Activated CD4-positive, alpha-beta T cell treated with anti-CD3 and anti-CD28 coated beads, Interleukin-2, amount 10 ng/mL, durations not matched to agents 7 days and 5 days (primary cell): ENCODE measurements around the gene POLDIP3. TPM values are rescaled to one million over a fixed set of nuclear protein-coding genes. Genes with fewer than 3 reads are reported as not detected.

Experiments
- CTCF ChIA-PET: fragments of 350-600 bp; sonication (Branson Sonifier 250); formaldehyde crosslinking; loops from one replicate; lab custom pipeline; 2021; ENCODE audit warnings: antibody characterized with exemption; lab: Charles Lee
- POLR2A ChIA-PET: fragments of 350-600 bp; sonication (Branson Sonifier 250); formaldehyde crosslinking; loops from one replicate; lab custom pipeline; 2021; ENCODE audit warnings: antibody characterized with exemption; lab: Charles Lee
- DNase-seq: peaks from one replicate; pipeline ENCODE4 v3.0.0-alpha.2; 2020
- H3K27ac Mint-ChIP-seq: one replicate; pipeline ENCODE4 v1.8.0; 2021; ENCODE audit warnings: mild to moderate bottlenecking, moderate library complexity, mixed read lengths
- H3K27me3 Mint-ChIP-seq: one replicate; pipeline ENCODE4 v1.8.0; 2021; ENCODE audit warnings: mixed read lengths
- H3K36me3 Mint-ChIP-seq: one replicate; pipeline ENCODE4 v1.8.0; 2021; ENCODE audit warnings: low read depth, mixed read lengths
- H3K4me1 Mint-ChIP-seq: one replicate; pipeline ENCODE4 v1.8.0; 2021; ENCODE audit warnings: mixed read lengths
- H3K4me3 Mint-ChIP-seq: one replicate; pipeline ENCODE4 v1.8.0; 2021; ENCODE audit warnings: mild to moderate bottlenecking, moderate library complexity, mixed read lengths
- H3K9me3 Mint-ChIP-seq: one replicate; pipeline ENCODE4 v1.8.0; 2021; ENCODE audit warnings: mixed read lengths
- total RNA-seq, 2 experiments: library from RNA; stranded (reverse); gene quantifications; one replicate each; pipeline ENCODE4 v1.2.3, GENCODE V29; 2021

POLDIP3 gene
- total RNA-seq, 2 experiments from 2014 or later: 83.4 to 97.7 TPM

GRCh38 chr22:42635531-42635930, 20.8 kb upstream of the POLDIP3 start:
- ChIA-PET POLR2A (no interaction called here), CTCF (interaction anchor here (0.6 kb wide), 1 partner anchor 339 kb away, joined by 7 read pairs; no protein-coding TSS in a partner anchor)
- H3K27ac Mint-ChIP-seq: no peak overlapping the region
- no peaks in the 10 kb centered on the region for H3K9me3 Mint-ChIP-seq
- no peak for DNase-seq
- H3K27me3 Mint-ChIP-seq: no peaks in the 10 kb centered on the region
- H3K36me3 Mint-ChIP-seq: peaks cover 8% of the 10 kb centered on the region
- no peak overlapping the region for H3K4me3 Mint-ChIP-seq
- peaks cover 6% of the 10 kb centered on the region for H3K4me1 Mint-ChIP-seq

GRCh38 chr22:42633013-42633412, 18.3 kb upstream of the POLDIP3 start:
- Mint-ChIP-seq H3K9me3 (no peaks in the 10 kb centered on the region), H3K27me3 (no peaks in the 10 kb centered on the region), H3K4me3 (no peak overlapping the region), H3K36me3 (peaks cover 11% of the 10 kb centered on the region), H3K4me1 (no peaks in the 10 kb centered on the region), H3K27ac (peak overlapping the region; percentile 41)
- CTCF ChIA-PET: interaction anchor here (2.4 kb wide), 1 partner anchor 10 kb away, joined by 7 read pairs; no protein-coding TSS in a partner anchor
- POLR2A ChIA-PET: no interaction called here
- DNase-seq: no peak

- Mint-ChIP-seq H3K36me3 (peaks cover 9% of the 10 kb centered on the region), H3K27ac (no peak overlapping the region), H3K4me3 (no peak overlapping the region), H3K9me3 (no peaks in the 10 kb centered on the region), H3K27me3 (no peaks in the 10 kb centered on the region), H3K4me1 (no peaks in the 10 kb centered on the region)
- ChIA-PET POLR2A (no interaction called here), CTCF (interaction anchor here (2.4 kb wide), 1 partner anchor 9 kb away, joined by 7 read pairs; no protein-coding TSS in a partner anchor)
- no peak for DNase-seq
These were observed 17.4 kb upstream of the POLDIP3 start for GRCh38 chr22:42632096-42632495.

GRCh38 chr22:42630901-42631602, 16.4 kb upstream of the POLDIP3 start:
- CTCF ChIA-PET: interaction anchor here (2.4 kb wide), 1 partner anchor 8 kb away, joined by 7 read pairs; no protein-coding TSS in a partner anchor
- Mint-ChIP-seq H3K27me3 (no peaks in the 10 kb centered on the region), H3K36me3 (peaks cover 8% of the 10 kb centered on the region), H3K4me3 (no peak overlapping the region), H3K9me3 (no peaks in the 10 kb centered on the region), H3K4me1 (peaks cover 2% of the 10 kb centered on the region), H3K27ac (no peak overlapping the region)
- DNase-seq: no peak
- POLR2A ChIA-PET: no interaction called here

- no peak for DNase-seq
- POLR2A ChIA-PET: no interaction called here
- peaks cover 5% of the 10 kb centered on the region for H3K36me3 Mint-ChIP-seq
- no peak overlapping the region for H3K27ac Mint-ChIP-seq
- H3K4me1 Mint-ChIP-seq: peaks cover 2% of the 10 kb centered on the region
- no peaks in the 10 kb centered on the region for H3K27me3 Mint-ChIP-seq
- H3K9me3 Mint-ChIP-seq: no peaks in the 10 kb centered on the region
- H3K4me3 Mint-ChIP-seq: no peak overlapping the region
- CTCF ChIA-PET: no interaction called here
These were observed 15.5 kb upstream of the POLDIP3 start for GRCh38 chr22:42630211-42630610.

- ChIA-PET CTCF (no interaction called here), POLR2A (no interaction called here)
- Mint-ChIP-seq H3K4me3 (no peak overlapping the region), H3K27me3 (no peaks in the 10 kb centered on the region), H3K27ac (no peak overlapping the region), H3K36me3 (peaks cover 5% of the 10 kb centered on the region), H3K4me1 (peaks cover 2% of the 10 kb centered on the region), H3K9me3 (no peaks in the 10 kb centered on the region)
- no peak for DNase-seq
These were observed 13.3 kb upstream of the POLDIP3 start for GRCh38 chr22:42627981-42628380.

- Mint-ChIP-seq H3K27ac (no peak overlapping the region), H3K27me3 (no peaks in the 10 kb centered on the region), H3K4me1 (peaks cover 2% of the 10 kb centered on the region), H3K9me3 (no peaks in the 10 kb centered on the region), H3K4me3 (no peak overlapping the region), H3K36me3 (peaks cover 5% of the 10 kb centered on the region)
- ChIA-PET CTCF (interaction anchor here (0.6 to 1.2 kb wide), 2 partner anchors 11 to 19 kb away, joined by 4 to 6 read pairs; no protein-coding TSS in a partner anchor), POLR2A (no interaction called here)
- no peak for DNase-seq
These were observed 12.4 kb upstream of the POLDIP3 start for GRCh38 chr22:42626951-42627625.

- H3K4me1 Mint-ChIP-seq: peaks cover 4% of the 10 kb centered on the region
- no peak overlapping the region for H3K27ac Mint-ChIP-seq
- POLR2A ChIA-PET: no interaction called here
- peaks cover 5% of the 10 kb centered on the region for H3K36me3 Mint-ChIP-seq
- H3K27me3 Mint-ChIP-seq: no peaks in the 10 kb centered on the region
- CTCF ChIA-PET: interaction anchor here (0.6 to 1.2 kb wide), 2 partner anchors 10 to 18 kb away, joined by 4 to 6 read pairs; no protein-coding TSS in a partner anchor
- no peak overlapping the region for H3K4me3 Mint-ChIP-seq
- no peak for DNase-seq
- no peaks in the 10 kb centered on the region for H3K9me3 Mint-ChIP-seq
These were observed 11.7 kb upstream of the POLDIP3 start for GRCh38 chr22:42626431-42626830.

- Mint-ChIP-seq H3K27ac (no peak overlapping the region), H3K36me3 (peaks cover 6% of the 10 kb centered on the region), H3K9me3 (no peaks in the 10 kb centered on the region), H3K4me3 (no peak overlapping the region), H3K4me1 (peaks cover 6% of the 10 kb centered on the region), H3K27me3 (no peaks in the 10 kb centered on the region)
- ChIA-PET POLR2A (interaction anchor here (0.5 kb wide), 1 partner anchor 12 kb away, joined by 3 read pairs; no protein-coding TSS in a partner anchor), CTCF (interaction anchor here (0.9 to 1.5 kb wide), 3 partner anchors 10 to 25 kb away, joined by 3 to 5 read pairs (median 4); partner anchors contain the start of gene POLDIP3)
- DNase-seq: no peak
These were observed 10.7 kb upstream of the POLDIP3 start for GRCh38 chr22:42625416-42625815.

GRCh38 chr22:42624551-42625106, 9.9 kb upstream of the POLDIP3 start:
- Mint-ChIP-seq H3K4me3 (no peak overlapping the region), H3K9me3 (no peaks in the 10 kb centered on the region), H3K36me3 (peaks cover 6% of the 10 kb centered on the region), H3K27ac (peak overlapping the region; percentile 62), H3K4me1 (peaks cover 6% of the 10 kb centered on the region), H3K27me3 (no peaks in the 10 kb centered on the region)
- ChIA-PET CTCF (interaction anchor here (0.9 to 1.5 kb wide), 3 partner anchors 9 to 25 kb away, joined by 3 to 5 read pairs (median 4); partner anchors contain the start of gene POLDIP3), POLR2A (no interaction called here)
- no peak for DNase-seq

GRCh38 chr22:42623756-42624441, 9.2 kb upstream of the POLDIP3 start:
- ChIA-PET POLR2A (interaction anchor here (1.1 kb wide), 1 partner anchor 9 kb away, joined by 4 read pairs; the partner anchor contains the start of gene POLDIP3), CTCF (interaction anchor here (0.8 to 2.1 kb wide), 3 partner anchors 8 to 14 kb away, joined by 3 to 7 read pairs (median 4); no protein-coding TSS in a partner anchor)
- DNase-seq: no peak
- peaks cover 6% of the 10 kb centered on the region for H3K36me3 Mint-ChIP-seq
- H3K4me1 Mint-ChIP-seq: peaks cover 6% of the 10 kb centered on the region
- no peaks in the 10 kb centered on the region for H3K9me3 Mint-ChIP-seq
- H3K4me3 Mint-ChIP-seq: no peak overlapping the region
- no peaks in the 10 kb centered on the region for H3K27me3 Mint-ChIP-seq
- no peak overlapping the region for H3K27ac Mint-ChIP-seq

- ChIA-PET POLR2A (interaction anchor here (1.1 kb wide), 1 partner anchor 9 kb away, joined by 4 read pairs; the partner anchor contains the start of gene POLDIP3), CTCF (interaction anchor here (0.8 to 2.1 kb wide), 2 partner anchors 9 to 15 kb away, joined by 3 to 7 read pairs; no protein-coding TSS in a partner anchor)
- no peaks in the 10 kb centered on the region for H3K27me3 Mint-ChIP-seq
- H3K36me3 Mint-ChIP-seq: peaks cover 5% of the 10 kb centered on the region
- no peaks in the 10 kb centered on the region for H3K9me3 Mint-ChIP-seq
- H3K4me1 Mint-ChIP-seq: peaks cover 6% of the 10 kb centered on the region
- DNase-seq: no peak
- H3K27ac Mint-ChIP-seq: no peak overlapping the region
- no peak overlapping the region for H3K4me3 Mint-ChIP-seq
These were observed 8.6 kb upstream of the POLDIP3 start for GRCh38 chr22:42623301-42623751.
